ENCODE measurements around the gene POMGNT2.

POMGNT2 gene

DNA sequence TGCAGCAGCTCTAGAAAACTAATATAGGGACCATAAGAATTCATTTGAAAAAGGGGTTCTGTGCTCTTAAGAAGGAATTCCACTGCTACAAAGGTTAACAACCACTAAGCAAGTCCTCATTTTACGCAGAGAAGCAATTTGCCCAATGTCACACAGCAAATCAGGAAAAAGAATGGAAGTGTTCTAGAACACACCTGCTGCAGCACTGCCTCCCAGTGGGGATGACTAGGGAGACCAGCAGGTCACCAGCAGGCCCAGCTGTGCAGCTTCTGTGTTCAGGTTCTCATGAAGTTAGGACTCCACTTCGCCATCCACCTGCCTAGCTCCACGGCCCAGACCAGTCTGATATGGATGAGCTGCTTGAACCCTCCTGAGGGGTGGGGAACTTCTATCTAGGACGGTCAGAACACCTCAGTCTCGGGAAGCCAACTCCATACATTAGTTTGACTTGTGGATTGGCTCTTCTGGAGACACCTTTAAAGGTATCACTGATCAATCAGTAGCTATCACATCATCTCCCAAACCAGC, 18.6 kb downstream of the POMGNT2 start:
- TF ChIP-seq, protein P1, sequence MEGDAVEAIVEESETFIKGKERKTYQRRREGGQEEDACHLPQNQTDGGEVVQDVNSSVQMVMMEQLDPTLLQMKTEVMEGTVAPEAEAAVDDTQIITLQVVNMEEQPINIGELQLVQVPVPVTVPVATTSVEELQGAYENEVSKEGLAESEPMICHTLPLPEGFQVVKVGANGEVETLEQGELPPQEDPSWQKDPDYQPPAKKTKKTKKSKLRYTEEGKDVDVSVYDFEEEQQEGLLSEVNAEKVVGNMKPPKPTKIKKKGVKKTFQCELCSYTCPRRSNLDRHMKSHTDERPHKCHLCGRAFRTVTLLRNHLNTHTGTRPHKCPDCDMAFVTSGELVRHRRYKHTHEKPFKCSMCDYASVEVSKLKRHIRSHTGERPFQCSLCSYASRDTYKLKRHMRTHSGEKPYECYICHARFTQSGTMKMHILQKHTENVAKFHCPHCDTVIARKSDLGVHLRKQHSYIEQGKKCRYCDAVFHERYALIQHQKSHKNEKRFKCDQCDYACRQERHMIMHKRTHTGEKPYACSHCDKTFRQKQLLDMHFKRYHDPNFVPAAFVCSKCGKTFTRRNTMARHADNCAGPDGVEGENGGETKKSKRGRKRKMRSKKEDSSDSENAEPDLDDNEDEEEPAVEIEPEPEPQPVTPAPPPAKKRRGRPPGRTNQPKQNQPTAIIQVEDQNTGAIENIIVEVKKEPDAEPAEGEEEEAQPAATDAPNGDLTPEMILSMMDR (IDR thresholded peaks at IDR 0.05; ENCODE audit: low read length, missing control alignments): peak; percentile 9
- no peak for DNase-seq (ENCODE audit: low read depth)
- H3K4me3 ChIP-seq (replicated peaks; ENCODE audit: low read depth, low read length): no peak overlapping the region

DNA sequence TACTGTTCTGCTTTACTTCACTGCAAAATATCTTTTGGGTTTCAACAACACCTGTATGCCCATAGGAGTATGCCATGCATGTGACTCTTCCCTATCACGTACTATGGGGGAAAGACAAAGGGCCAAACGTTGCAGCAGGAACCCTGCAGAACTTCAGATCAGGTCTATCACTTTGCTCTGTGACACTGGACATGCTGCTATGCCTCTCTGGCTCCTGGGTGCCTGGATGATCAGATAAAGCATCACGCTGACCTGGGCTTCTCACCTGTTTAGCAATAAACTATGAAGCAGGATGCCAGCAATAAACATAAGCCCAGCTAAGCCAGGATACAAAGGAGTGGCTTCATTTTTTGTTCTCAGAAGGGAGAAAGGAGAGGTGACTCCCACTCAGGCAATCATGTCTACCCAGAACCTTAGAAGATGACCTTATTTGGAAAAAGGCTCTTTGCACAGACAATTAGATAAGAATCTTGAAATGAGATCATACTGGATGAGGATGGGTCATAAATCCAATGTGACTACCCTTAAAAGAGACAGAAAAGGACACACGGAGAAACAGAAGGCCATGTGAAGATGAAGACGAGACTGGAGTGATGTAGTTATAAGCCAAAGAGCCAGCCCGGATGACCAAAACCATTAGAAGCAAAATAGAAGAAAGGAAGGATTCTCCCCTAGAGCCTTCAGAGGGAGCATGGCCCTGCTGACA, 19.3 kb downstream of the POMGNT2 start:
- no peak for DNase-seq (ENCODE audit: low read depth)
- TF ChIP-seq, protein P1 (IDR thresholded peaks at IDR 0.05; ENCODE audit: low read length, missing control alignments): no peak
- no peak overlapping the region for H3K4me3 ChIP-seq (replicated peaks; ENCODE audit: low read depth, low read length)

DNA sequence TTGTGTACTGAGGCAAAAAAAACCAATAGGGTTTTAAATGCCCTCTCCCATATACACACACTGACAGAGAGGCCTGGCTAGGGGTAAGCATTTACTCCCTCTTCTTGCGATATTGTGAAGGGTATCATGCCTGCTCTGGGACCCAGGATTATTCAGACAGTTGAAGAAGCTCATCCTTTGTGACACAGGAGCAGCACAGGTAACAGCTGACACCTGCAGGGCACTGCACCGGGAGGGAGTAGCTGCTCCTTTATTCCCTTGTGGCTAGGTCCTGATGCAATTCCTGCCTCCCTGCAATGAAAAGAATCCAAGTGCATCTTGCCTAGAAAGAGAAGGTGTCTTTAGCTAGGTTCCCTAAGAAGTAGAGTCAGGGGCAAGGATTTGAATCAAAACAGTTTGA, 23.4 kb downstream of the POMGNT2 start:
- no peak for DNase-seq (ENCODE audit: low read depth)
- TF ChIP-seq, protein P1 (IDR thresholded peaks at IDR 0.05; ENCODE audit: low read length, missing control alignments): no peak
- no peak overlapping the region for H3K4me3 ChIP-seq (replicated peaks; ENCODE audit: low read depth, low read length)

DNA sequence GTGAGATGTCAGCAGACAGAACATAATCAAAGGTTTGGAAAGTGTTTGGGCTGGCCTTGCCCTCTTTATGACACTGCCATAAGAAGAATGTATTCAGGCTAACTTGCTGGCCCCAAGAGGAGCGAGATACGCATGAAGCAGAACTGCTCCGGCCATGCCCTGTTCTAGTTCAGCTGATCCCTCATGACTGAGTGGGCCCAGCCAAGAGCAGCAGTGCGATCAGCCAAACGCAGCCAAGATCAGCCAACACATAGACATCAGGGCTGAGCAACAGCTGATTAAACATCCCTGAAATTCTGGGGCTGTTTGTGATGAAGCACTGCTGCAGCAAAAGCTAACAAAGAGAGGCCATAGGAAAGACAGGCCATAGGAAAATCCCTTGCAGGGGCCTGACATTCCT, 24.1 kb downstream of the POMGNT2 start:
- no peak overlapping the region for H3K4me3 ChIP-seq (replicated peaks; ENCODE audit: low read depth, low read length)
- TF ChIP-seq, protein P1 (IDR thresholded peaks at IDR 0.05; ENCODE audit: low read length, missing control alignments): no peak

DNA sequence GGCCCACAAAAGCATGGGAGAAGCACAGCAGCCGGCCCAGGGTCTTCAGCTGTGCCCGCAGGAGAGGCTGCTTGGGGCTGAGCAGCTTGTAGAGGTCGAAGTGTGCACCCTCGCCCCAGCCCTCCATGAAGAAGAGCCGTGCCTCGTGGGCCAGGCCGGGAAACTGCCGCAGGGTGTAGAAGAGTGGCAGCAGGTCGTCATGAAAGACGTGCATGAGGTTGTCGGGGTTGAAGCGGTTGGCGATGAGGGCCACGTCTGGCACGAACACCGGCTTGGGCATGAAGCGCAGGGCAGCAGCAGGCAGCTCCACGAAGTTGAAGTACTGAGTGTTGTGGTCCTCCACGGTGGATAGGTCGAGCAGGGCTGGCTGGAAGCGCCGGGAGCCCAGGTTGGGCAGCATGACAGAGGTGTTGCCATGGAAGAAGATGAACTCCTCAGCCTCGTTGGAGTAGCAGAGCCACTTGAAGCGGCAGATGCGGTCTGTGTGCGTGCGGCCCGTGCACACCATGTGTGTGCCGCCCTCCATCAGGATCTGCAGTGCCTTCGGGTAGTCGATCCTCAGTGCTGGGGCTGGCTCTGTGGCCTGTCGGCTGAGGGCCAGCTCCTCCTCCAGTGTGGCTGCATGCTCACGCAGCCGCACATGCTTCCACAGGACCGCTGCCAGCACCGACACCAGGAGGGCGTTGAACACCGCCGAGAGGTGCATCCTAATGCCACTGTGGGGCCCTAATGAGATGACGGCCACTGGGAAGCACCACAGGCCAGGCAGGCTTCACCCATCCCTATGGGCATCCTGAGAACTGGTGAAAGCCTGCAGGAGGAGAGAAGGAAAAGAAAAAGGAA, 24.9 kb downstream of the POMGNT2 start:
- TF ChIP-seq, protein P1 (IDR thresholded peaks at IDR 0.05; ENCODE audit: low read length, missing control alignments): no peak
- no peak for DNase-seq (ENCODE audit: low read depth)
- no peak overlapping the region for H3K4me3 ChIP-seq (replicated peaks; ENCODE audit: low read depth, low read length)

More for the DNA sequence above, 24.1 kb downstream of the POMGNT2 start:
- DNase-seq (ENCODE audit: low read depth): no peak

DNA sequence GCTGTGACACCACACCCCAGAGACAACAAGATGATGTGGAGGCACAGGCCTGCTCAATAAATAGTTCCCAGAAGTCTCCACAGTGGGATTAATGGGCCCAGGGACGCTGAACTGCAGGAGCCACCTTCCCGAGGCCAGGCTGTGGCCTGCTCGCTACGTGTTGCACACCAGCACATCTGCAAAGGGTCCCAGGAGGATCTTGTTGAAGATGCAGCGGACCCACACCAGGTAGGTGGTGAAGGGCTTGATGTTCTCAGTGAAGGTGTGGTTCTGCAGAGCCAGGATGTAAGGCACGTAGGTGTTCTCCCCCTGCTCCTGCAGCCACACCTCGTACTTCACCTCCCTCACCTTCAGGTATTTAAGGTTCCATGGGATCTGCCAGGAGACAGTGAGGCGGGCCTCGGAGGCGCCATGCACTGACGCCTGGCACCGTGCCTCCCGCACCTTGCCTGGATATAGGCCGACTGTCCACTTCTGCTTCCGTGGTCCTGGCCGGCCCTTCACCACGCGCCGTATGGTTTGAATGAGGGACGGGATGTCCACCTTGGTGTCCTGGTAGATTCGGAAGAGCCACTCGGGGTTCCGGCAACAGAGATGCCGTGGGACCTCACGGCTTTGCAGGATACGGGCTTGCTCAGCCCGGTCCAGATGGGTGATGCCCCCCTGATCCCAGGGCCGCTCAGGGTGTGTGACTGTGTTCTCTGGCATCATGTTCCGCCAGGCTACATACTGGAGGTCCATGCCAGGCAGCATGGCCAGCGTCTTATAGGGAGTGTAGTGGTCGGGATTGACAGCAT, 26.1 kb downstream of the POMGNT2 start:
- TF ChIP-seq, protein P1 (IDR thresholded peaks at IDR 0.05; ENCODE audit: low read length, missing control alignments): no peak
- DNase-seq (ENCODE audit: low read depth): no peak

More for the DNA sequence above, 26.1 kb downstream of the POMGNT2 start:
- H3K4me3 ChIP-seq (replicated peaks; ENCODE audit: low read depth, low read length): no peak overlapping the region
